Neuronal stem cell (in vitro differentiated cells): Measurements from ENCODE around the gene SLC22A31.
A peak's percentile ranks its signal among the peaks of the same experiment; 100 is the strongest.

Experiments
- DNase-seq: peaks from one replicate; pipeline ENCODE4 v3.0.0-alpha.2; 2013; ENCODE audit warnings: low spot score
- H2AFZ ChIP-seq: one replicate; pipeline ENCODE4 v1.6.1; 2013; ENCODE audit warnings: mild to moderate bottlenecking, low read length, inconsistent platforms
- H2AK5ac ChIP-seq: 2 replicates; pipeline ENCODE4 v1.6.1; 2013; ENCODE audit warnings: low read depth, mild to moderate bottlenecking, inconsistent platforms, low read length, moderate library complexity, mixed read lengths
- H2BK120ac ChIP-seq: 2 replicates; pipeline ENCODE4 v1.6.1; 2013; ENCODE audit warnings: low read depth, mild to moderate bottlenecking, inconsistent platforms, low read length, moderate library complexity, mixed read lengths
- H2BK12ac ChIP-seq: one replicate; pipeline ENCODE4 v1.6.1; 2013; ENCODE audit warnings: low read length, inconsistent platforms
- H2BK15ac ChIP-seq: 2 replicates; pipeline ENCODE4 v1.6.1; 2013; ENCODE audit warnings: mild to moderate bottlenecking, low read length, inconsistent platforms, mixed read lengths
- H2BK5ac ChIP-seq: one replicate; pipeline ENCODE4 v1.6.1; 2013; ENCODE audit warnings: inconsistent platforms, mild to moderate bottlenecking, low read length, moderate library complexity
- H3K14ac ChIP-seq: one replicate; pipeline ENCODE4 v1.6.1; 2013; ENCODE audit warnings: low read length, inconsistent platforms
- H3K18ac ChIP-seq: 2 replicates; pipeline ENCODE4 v1.6.1; 2013; ENCODE audit warnings: low read length, inconsistent platforms
- H3K23ac ChIP-seq: 2 replicates; pipeline ENCODE4 v1.6.1; 2013; ENCODE audit warnings: low read depth, mild to moderate bottlenecking, mixed read lengths, low read length, inconsistent platforms; ENCODE audit not compliant: poor library complexity
- H3K27ac ChIP-seq: replicated peaks from 3 replicates; pipeline ENCODE4 v1.5.1; 2013; ENCODE audit warnings: low read length, inconsistent platforms
- H3K27me3 ChIP-seq, 3 experiments: 2 replicates each; pipeline ENCODE4 v1.6.1; 2013; ENCODE audit warnings: low read length in 3 of 3, mild to moderate bottlenecking in 2 of 3, inconsistent platforms in 1 of 3, low read depth in 1 of 3, mixed read lengths in 1 of 3, moderate library complexity in 1 of 3; ENCODE audit not compliant: control insufficient read depth in 3 of 3, insufficient read depth in 3 of 3
- H3K36me3 ChIP-seq, 2 donors: replicated peaks in 1 of 2; 2 replicates each; pipeline ENCODE4 v1.6.1; 2013; ENCODE audit warnings: low read length in 2 of 2; ENCODE audit not compliant: control insufficient read depth in 2 of 2, insufficient read depth in 2 of 2
- H3K4ac ChIP-seq: 2 replicates; pipeline ENCODE4 v1.6.1; 2013; ENCODE audit warnings: inconsistent platforms, mild to moderate bottlenecking, low read length, moderate library complexity
- H3K4me1 ChIP-seq, 2 donors: 1 replicate in 1 of 2; 2 replicates in 1 of 2; pipeline ENCODE4 v1.6.1; 2013; ENCODE audit warnings: low read length in 2 of 2, low read depth in 1 of 2; ENCODE audit not compliant: control insufficient read depth in 2 of 2, insufficient read depth in 1 of 2
- H3K4me2 ChIP-seq: one replicate; pipeline ENCODE4 v1.6.1; 2013; ENCODE audit warnings: mild to moderate bottlenecking, low read length, inconsistent platforms; ENCODE audit not compliant: insufficient read depth, poor library complexity, severe bottlenecking
- H3K4me3 ChIP-seq, 2 donors: 2 replicates each; pipeline ENCODE4 v1.5.1; 2013; ENCODE audit warnings: low read length in 2 of 2, mild to moderate bottlenecking in 2 of 2, inconsistent platforms in 1 of 2, moderate library complexity in 1 of 2
- H3K79me1 ChIP-seq: one replicate; pipeline ENCODE4 v1.6.1; 2013; ENCODE audit warnings: low read depth, mild to moderate bottlenecking, inconsistent platforms, low read length, moderate library complexity
- H3K9ac ChIP-seq: one replicate; pipeline ENCODE4 v1.6.1; 2013; ENCODE audit warnings: mild to moderate bottlenecking, low read depth, low read length, inconsistent platforms; ENCODE audit not compliant: poor library complexity
- H3K9me3 ChIP-seq, 2 donors: replicated peaks in 1 of 2; 2 replicates each; pipeline versions ENCODE3 to v1.6.1; 2013; ENCODE audit warnings: low read length in 2 of 2, mild to moderate bottlenecking in 2 of 2, inconsistent platforms in 1 of 2, low read depth in 1 of 2, mixed read lengths in 1 of 2, moderate library complexity in 1 of 2; ENCODE audit not compliant: control insufficient read depth in 2 of 2, insufficient read depth in 1 of 2
- H4K8ac ChIP-seq: one replicate; pipeline ENCODE4 v1.6.1; 2013; ENCODE audit warnings: low read depth, mild to moderate bottlenecking, inconsistent platforms, low read length, moderate library complexity
- H4K91ac ChIP-seq: one replicate; pipeline ENCODE4 v1.6.1; 2013; ENCODE audit warnings: low read length, low read depth, mild to moderate bottlenecking, inconsistent platforms; ENCODE audit not compliant: poor library complexity
- WGBS, 2 donors: extraction: QIAGEN DNeasy Blood & Tissue Kit; methylation state at CpG; one replicate each; pipeline ENCODE4 v1.1.7; 2013; ENCODE audit warnings: missing lambda C conversion rate in 2 of 2, mixed read lengths in 1 of 2; ENCODE audit not compliant: insufficient read length in 2 of 2, insufficient replicate concordance in 1 of 2; ENCODE audit errors: extremely low coverage in 2 of 2; 5-methylcytosine and 5-hydroxymethylcytosine counted together

SLC22A31 gene

DNA sequence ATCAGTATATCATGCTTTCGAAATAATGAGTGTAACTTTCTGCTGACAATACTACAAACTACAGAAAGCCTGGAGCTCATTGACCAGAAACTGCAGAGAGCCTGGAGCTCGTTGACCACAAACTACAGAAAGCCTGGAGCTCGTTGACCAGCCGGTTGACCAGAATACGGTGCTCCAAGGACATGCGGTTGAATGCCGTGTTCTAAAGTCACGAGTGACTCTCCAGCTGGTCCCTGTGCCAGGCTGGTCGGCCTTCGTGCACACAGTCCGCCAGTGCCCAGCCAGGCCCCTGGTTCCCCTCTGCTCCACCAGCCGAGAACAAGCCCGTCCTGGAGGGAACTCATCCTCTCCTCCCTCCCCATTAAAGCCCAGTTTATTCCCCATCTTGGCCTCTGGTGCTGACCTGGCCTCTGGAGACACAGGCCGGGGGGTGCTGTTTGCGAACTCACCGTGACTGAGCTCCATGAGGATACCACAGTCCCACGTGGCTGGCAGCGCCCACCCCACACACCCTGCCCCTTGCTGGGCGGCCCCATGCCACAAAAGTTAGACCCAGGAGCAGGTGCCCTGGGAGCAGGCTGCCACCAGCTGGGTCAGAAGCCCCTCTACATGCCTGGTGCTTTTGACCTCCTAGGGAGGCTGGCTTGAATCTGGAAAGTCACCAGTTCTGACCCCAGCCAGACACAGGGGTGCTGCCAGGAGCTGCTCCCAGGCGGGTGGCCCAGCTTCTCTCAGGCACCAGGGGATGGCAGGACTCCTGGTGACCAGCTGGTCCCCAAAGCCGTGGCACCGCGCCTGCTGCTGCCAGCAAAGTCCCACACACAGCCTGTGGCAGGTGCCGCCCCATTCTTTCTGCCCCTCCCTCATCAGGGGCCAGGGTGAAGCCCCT lies 44.2 kb downstream of the SLC22A31 start:
- Histone ChIP-seq H3K4me3 (no peak overlapping the region), H3K18ac (peak overlapping the region; percentile 25), H2BK12ac (peak overlapping the region; percentile 41), H3K9me3 (peaks cover 0 to 9% of the 10 kb centered on the region in 2 donors), H3K14ac (no peak overlapping the region), H3K4me2 (no peak overlapping the region), H3K4me1 (no peaks in the 10 kb centered on the region), H3K36me3 (peaks cover 2 to 7% of the 10 kb centered on the region in 2 donors), H2BK120ac (no peak overlapping the region), H3K4ac (no peak overlapping the region), H3K27ac (no peak overlapping the region), H2BK15ac (no peak overlapping the region), H4K91ac (no peak overlapping the region), H3K79me1 (no peaks in the 10 kb centered on the region), H2BK5ac (peak overlapping the region; percentile 82), H2AK5ac (peak overlapping the region; percentile 56), H4K8ac (no peak overlapping the region), H3K27me3 (peaks cover 0 to 2% (median 0%) of the 10 kb centered on the region in 3 experiments), H2AFZ (no peak overlapping the region), H3K9ac (peak overlapping the region; percentile 30), H3K23ac (peak overlapping the region; percentile 31)
- DNase-seq = no peak
- no CpG with 5 or more reads among the region's 24 CpGs for WGBS, 2 donors

GRCh38 chr16:89155184-89155679 lies 45.1 kb downstream of the SLC22A31 start:
- Histone ChIP-seq H3K18ac (peak overlapping the region; percentile 67), H3K4ac (no peak overlapping the region), H3K79me1 (no peaks in the 10 kb centered on the region), H3K36me3 (peaks cover 3 to 14% of the 10 kb centered on the region in 2 donors), H2BK12ac (peak overlapping the region; percentile 52), H4K91ac (peak overlapping the region; percentile 2), H3K4me2 (no peak overlapping the region), H3K4me1 (no peaks in the 10 kb centered on the region), H3K23ac (peak overlapping the region; percentile 95), H2BK5ac (no peak overlapping the region), H3K14ac (no peak overlapping the region), H3K9me3 (peaks cover 0 to 10% of the 10 kb centered on the region in 2 donors), H3K9ac (peak overlapping the region; percentile 39), H2BK120ac (no peak overlapping the region), H4K8ac (no peak overlapping the region), H3K27ac (no peak overlapping the region), H2BK15ac (no peak overlapping the region), H3K4me3 (no peak overlapping the region), H2AFZ (no peak overlapping the region), H3K27me3 (peaks cover 0 to 2% (median 0%) of the 10 kb centered on the region in 3 experiments), H2AK5ac (no peak overlapping the region)
- WGBS, 2 donors = no CpG with 5 or more reads among the region's 19 CpGs
- DNase-seq = no peak

- Histone ChIP-seq H3K27me3 (peaks cover 0 to 2% (median 0%) of the 10 kb centered on the region in 3 experiments), H3K4me1 (no peaks in the 10 kb centered on the region), H3K4me3 (no peak overlapping the region), H3K23ac (no peak overlapping the region), H2AFZ (no peak overlapping the region), H3K4me2 (no peak overlapping the region), H3K9ac (no peak overlapping the region), H4K8ac (peak overlapping the region; percentile 23), H3K14ac (no peak overlapping the region), H3K27ac (no peak overlapping the region), H2BK5ac (no peak overlapping the region), H2AK5ac (no peak overlapping the region), H4K91ac (peak overlapping the region; percentile 2), H3K36me3 (peaks cover 3 to 20% of the 10 kb centered on the region in 2 donors), H3K18ac (no peak overlapping the region), H2BK15ac (no peak overlapping the region), H2BK12ac (no peak overlapping the region), H3K4ac (no peak overlapping the region), H2BK120ac (no peak overlapping the region), H3K9me3 (peaks cover 6 to 11% of the 10 kb centered on the region in 2 donors), H3K79me1 (no peaks in the 10 kb centered on the region)
- no CpG with 5 or more reads among the region's 24 CpGs for WGBS, 2 donors
- DNase-seq = no peak
Measured at GRCh38 chr16:89154390-89155183, 45.8 kb downstream of the SLC22A31 start.
